Stimulated activated CD4-positive, alpha-beta T cell treated with anti-CD3 and anti-CD28 coated beads, Interleukin-15, amount 100 ng/mL, for 48 hours (primary cell): Measurements from ENCODE around the gene EME1.
"Not testable (repeated sequence)": the region's sequence is repeated elsewhere in the genome, so short reads cannot be mapped to it uniquely, and the experiment has no call there.

Experiments
- DNase-seq, 2 donors: peaks; one replicate each; pipeline ENCODE4 v3.0.0-alpha.2; 2020; ENCODE audit warnings: low read depth in 2 of 2

The EME1 gene

GRCh38 chr17:50372758-50373556 is at the start of gene EME1, which contains the start of gene MRPL27:
Gene EME1 (plus strand): TSS chr17:50373229. CDS start chr17:50375209, 1,980 bp downstream.
Gene MRPL27 (minus strand): TSS chr17:50373184. CDS start chr17:50373170, 14 bp downstream.
- peak; percentile 78 for DNase-seq

- DNase-seq: no peak
These were observed 47.1 kb upstream of the EME1 start for GRCh38 chr17:50325906-50326305.

- no peak for DNase-seq
These were observed 46.1 kb upstream of the EME1 start for GRCh38 chr17:50326831-50327364.

GRCh38 chr17:50328363-50329325 is 44.4 kb upstream of the EME1 start:
- no peak for DNase-seq

- no peak for DNase-seq
These were observed 43.3 kb upstream of the EME1 start for GRCh38 chr17:50329716-50330115.

GRCh38 chr17:50330151-50330775 is 42.8 kb upstream of the EME1 start:
- DNase-seq: no peak

GRCh38 chr17:50331085-50331791 is 41.8 kb upstream of the EME1 start:
- no peak for DNase-seq

- DNase-seq: no peak
These were observed 40.8 kb upstream of the EME1 start for GRCh38 chr17:50332196-50332595.

- DNase-seq: not testable (repeated sequence)
These were observed 39.6 kb upstream of the EME1 start for GRCh38 chr17:50333291-50334057.

- DNase-seq: no peak
These were observed 35.1 kb upstream of the EME1 start for GRCh38 chr17:50337956-50338355.

GRCh38 chr17:50338645-50339044 is 34.4 kb upstream of the EME1 start:
- DNase-seq: no peak

- no peak for DNase-seq
These were observed 33.6 kb upstream of the EME1 start for GRCh38 chr17:50339381-50339780.

- DNase-seq: no peak
These were observed 28.2 kb upstream of the EME1 start for GRCh38 chr17:50344731-50345365.

GRCh38 chr17:50345432-50346312 is 27.4 kb upstream of the EME1 start, which contains the start of gene XYLT2:
Gene XYLT2 (plus strand): TSS chr17:50346126. CDS start chr17:50346141, 15 bp downstream.
- DNase-seq: peak; percentile 76 to 91

GRCh38 chr17:50346313-50347116 is 26.5 kb upstream of the EME1 start:
- DNase-seq: peak; percentile 28 to 36

- DNase-seq: no peak
These were observed 25.7 kb upstream of the EME1 start for GRCh38 chr17:50347117-50347893.

- no peak for DNase-seq
These were observed 25.1 kb upstream of the EME1 start for GRCh38 chr17:50347894-50348291.
